HCT116 (cell line): ENCODE measurements around the gene CALM3. TPM values are rescaled to one million over a fixed set of nuclear protein-coding genes. Genes with fewer than 3 reads are reported as not detected.

ENCODE experiments used
- ATAC-seq: fragments of 200-7000 bp; cut with Tn5 transposase; 2 replicates; pipeline ENCODE4 v1.9.1; 2020; ENCODE audit warnings: mild to moderate bottlenecking, moderate library complexity
- BruUV-seq: library from RNA; stranded (reverse); fragments of 400-500 nt; replicated peaks from 2 replicates; lab custom pipeline; 2021; lab: Mats Ljungman, UMichigan
- CTCF ChIA-PET: fragments of 300-600 bp; sonication (Branson Sonifier 250); formaldehyde crosslinking; loops from one replicate; lab custom pipeline; 2021; ENCODE audit warnings: antibody characterized with exemption; lab: Charles Lee
- POLR2A ChIA-PET: fragments of 300-600, 350-600 bp; sonication (Branson Sonifier 250); formaldehyde crosslinking; loops from one replicate; lab custom pipeline; 2021; ENCODE audit warnings: antibody characterized with exemption; lab: Charles Lee
- RAD21 ChIA-PET, 2 experiments: fragments of 300-600 bp; sonication (Branson Sonifier 250); formaldehyde crosslinking; loops; one replicate each; lab custom pipeline; 2023; ENCODE audit warnings: low total read pairs in 2 of 2; ENCODE audit not compliant: uncharacterized antibody in 2 of 2, unreplicated experiment in 2 of 2, low non-redundant PET in 1 of 2; lab: Charles Lee
- DNase-seq: peaks from one replicate; pipeline ENCODE4 v3.0.0-alpha.2; 2010; ENCODE audit warnings: low read depth, low spot score
- H2AFZ ChIP-seq: fragments of 200-600 bp; shearing (Covaris generic), sonication (generic); 2 replicates; pipeline ENCODE4 v1.6.1; 2017; ENCODE audit warnings: low read depth, mixed run types, mixed read lengths, antibody characterized with exemption, low read length; ENCODE audit not compliant: poor library complexity, severe bottlenecking
- H3K27ac ChIP-seq: 2 replicates; pipeline ENCODE4 v1.5.1; 2012; ENCODE audit warnings: low read depth, low read length
- H3K27me3 ChIP-seq: fragments of 200-600 bp; sonication (generic); 2 replicates; pipeline ENCODE4 v1.6.1; 2016; ENCODE audit warnings: mixed run types, low read length, mixed read lengths; ENCODE audit not compliant: insufficient read depth
- H3K36me3 ChIP-seq, 2 experiments: fragments of 200-500 bp in 1 of 2; fragments of 200-600 bp in 1 of 2; sonication (Bioruptor generic) in 1 of 2; sonication (generic) in 1 of 2; 2 replicates each; pipeline versions ENCODE4 v1.5.1 to v1.6.1; 2014 to 2016; ENCODE audit warnings: low read length in 2 of 2, inconsistent platforms in 1 of 2, mixed read lengths in 1 of 2, mixed run types in 1 of 2; ENCODE audit not compliant: insufficient read depth in 2 of 2, control insufficient read depth in 1 of 2
- H3K4me1 ChIP-seq, 2 experiments: fragments of 200-600 bp in 1 of 2; sonication (generic) in 1 of 2; 2 replicates each; pipeline versions ENCODE4 v1.5.1 to v1.6.1; 2012 to 2017; ENCODE audit warnings: low read length in 2 of 2, inconsistent platforms in 1 of 2, mild to moderate bottlenecking in 1 of 2, mixed read lengths in 1 of 2, mixed run types in 1 of 2, moderate library complexity in 1 of 2; ENCODE audit not compliant: insufficient read depth in 2 of 2, control insufficient read depth in 1 of 2
- H3K4me2 ChIP-seq: fragments of 200-600 bp; sonication (generic); 2 replicates; pipeline ENCODE4 v1.6.1; 2017; ENCODE audit warnings: mixed run types, low read length, mixed read lengths
- H3K4me3 ChIP-seq, 2 experiments: fragments of 200-600 bp in 1 of 2; sonication (generic) in 1 of 2; replicated peaks in 1 of 2; 2 replicates each; pipeline ENCODE4 v1.5.1; 2011 to 2016; ENCODE audit warnings: low read length in 2 of 2, control low read depth in 1 of 2, low read depth in 1 of 2, mild to moderate bottlenecking in 1 of 2, mixed read lengths in 1 of 2, mixed run types in 1 of 2
- H3K79me2 ChIP-seq: fragments of 200-600 bp; sonication (generic); 2 replicates; pipeline ENCODE4 v1.6.1; 2017; ENCODE audit warnings: mild to moderate bottlenecking, mixed run types, low read length, moderate library complexity, mixed read lengths; ENCODE audit not compliant: insufficient read depth
- H3K9ac ChIP-seq: fragments of 200-600 bp; sonication (generic); 2 replicates; pipeline ENCODE4 v1.6.1; 2016; ENCODE audit warnings: low read length, mixed read lengths
- H3K9me2 ChIP-seq: fragments of 200-600 bp; sonication (generic), shearing (Covaris generic); 2 replicates; pipeline ENCODE4 v1.6.1; 2017; ENCODE audit warnings: mixed run types, mild to moderate bottlenecking, moderate library complexity; ENCODE audit not compliant: insufficient read depth
- H3K9me3 ChIP-seq, 2 experiments: fragments of 200-500 bp in 1 of 2; fragments of 200-600 bp in 1 of 2; sonication (Bioruptor generic) in 1 of 2; sonication (generic) in 1 of 2; 2 replicates each; pipeline ENCODE4 v1.6.1; 2014 to 2017; ENCODE audit warnings: low read length in 2 of 2, mixed read lengths in 2 of 2, inconsistent platforms in 1 of 2, low read depth in 1 of 2, mild to moderate bottlenecking in 1 of 2, mixed run types in 1 of 2, moderate library complexity in 1 of 2; ENCODE audit not compliant: control insufficient read depth in 1 of 2, insufficient read depth in 1 of 2
- H4K20me1 ChIP-seq: fragments of 200-600 bp; sonication (generic), shearing (Covaris generic); 2 replicates; pipeline ENCODE4 v1.6.1; 2017; ENCODE audit warnings: mixed run types, mild to moderate bottlenecking, moderate library complexity; ENCODE audit not compliant: insufficient read depth
- EZH2 ChIP-seq: fragments of 200-600 bp; sonication (generic); IDR thresholded peaks from 2 replicates; pipeline ENCODE4 v1.6.1; 2017; ENCODE audit warnings: antibody characterized with exemption, mixed run types
- RAD21 ChIP-seq: IDR thresholded peaks from 2 replicates; pipeline ENCODE4 v1.6.1; 2012; ENCODE audit warnings: low read depth, mild to moderate bottlenecking
- TCF7L2 ChIP-seq: IDR thresholded peaks from 2 replicates; pipeline ENCODE4 v1.7.0; 2011; ENCODE audit warnings: borderline replicate concordance, inconsistent platforms; ENCODE audit not compliant: insufficient read depth, insufficient read length; ENCODE audit errors: extremely low read depth
- ZNF274 ChIP-seq: fragments of 200-500 bp; sonication (Bioruptor generic); IDR thresholded peaks from 2 replicates; pipeline ENCODE4 v1.6.1; 2014; ENCODE audit warnings: mild to moderate bottlenecking, low read depth, low read length, inconsistent platforms
- intact Hi-C: fragments of 100-400 bp; cut with micrococcal nuclease; formaldehyde crosslinking; loops from 2 replicates; pipeline ENCODE4 v1.10.0; 2022
- total RNA-seq: library from RNA; stranded (reverse); gene quantifications from one replicate; pipeline ENCODE4 v1.2.1, GENCODE V29; 2021; ENCODE audit not compliant: unreplicated experiment
- TF ChIP-seq, protein P1 (sequence below): IDR thresholded peaks from 2 replicates; pipeline ENCODE4 v1.6.1; 2011; ENCODE audit warnings: mild to moderate bottlenecking, low read length, moderate library complexity; ENCODE audit not compliant: insufficient replicate concordance; ENCODE audit errors: extremely low read depth
- TF ChIP-seq, protein P2 (sequence below), 3 experiments: fragments of 200-600 bp in 1 of 3; sonication (generic) in 1 of 3; IDR thresholded peaks in 2 of 3; conservative IDR thresholded peaks in 1 of 3; 2 replicates each; pipeline ENCODE4 v1.5.1; 2012 to 2017; ENCODE audit warnings: low read depth in 2 of 3, low read length in 2 of 3, antibody characterized with exemption in 1 of 3, borderline replicate concordance in 1 of 3, control low read depth in 1 of 3, mild to moderate bottlenecking in 1 of 3, mixed read lengths in 1 of 3, mixed run types in 1 of 3, moderate library complexity in 1 of 3; ENCODE audit not compliant: insufficient read depth in 1 of 3

Gene CALM3
- total RNA-seq, 1 experiment from 2014 or later: 335 TPM

DNA sequence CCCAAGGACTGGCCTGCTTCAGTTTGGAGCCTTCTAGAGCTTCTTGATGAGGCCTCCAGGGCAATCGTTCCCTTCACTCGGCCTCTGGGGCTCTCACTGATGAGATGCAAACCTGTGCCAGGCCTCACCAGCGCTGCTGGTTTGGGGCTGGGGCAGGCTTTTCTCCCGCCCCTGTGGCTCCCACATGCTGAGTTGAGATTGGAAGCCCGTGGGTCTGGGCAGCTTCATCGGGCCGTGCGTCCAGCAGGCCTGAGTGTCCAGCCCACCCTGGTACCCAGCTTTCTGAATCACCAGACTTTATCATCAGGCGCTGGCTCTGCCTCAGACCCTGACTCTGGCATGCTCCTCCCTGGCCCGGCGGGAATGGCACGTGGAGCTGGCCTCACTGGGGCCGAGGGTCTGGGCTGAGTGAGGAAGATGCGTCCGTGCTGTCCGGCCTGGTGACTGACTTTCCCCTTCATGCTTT, 4.3 kb downstream of the CALM3 start:
- intact Hi-C loops: no loop called here
- ChIA-PET RAD21 (no interaction called here), POLR2A (no interaction called here), CTCF (interaction anchor here (1.0 to 2.4 kb wide), 2 partner anchors 9 to 57 kb away, joined by 3 to 8 read pairs; no protein-coding TSS in a partner anchor)
- peaks cover 36 to 37% of the 10 kb centered on the region in 2 experiments for H3K36me3 ChIP-seq
- no peak overlapping the region for H3K9ac ChIP-seq
- H3K9me3 ChIP-seq: no peaks in the 10 kb centered on the region
- no peak overlapping the region for H2AFZ ChIP-seq
- TF ChIP-seq, protein P1, sequence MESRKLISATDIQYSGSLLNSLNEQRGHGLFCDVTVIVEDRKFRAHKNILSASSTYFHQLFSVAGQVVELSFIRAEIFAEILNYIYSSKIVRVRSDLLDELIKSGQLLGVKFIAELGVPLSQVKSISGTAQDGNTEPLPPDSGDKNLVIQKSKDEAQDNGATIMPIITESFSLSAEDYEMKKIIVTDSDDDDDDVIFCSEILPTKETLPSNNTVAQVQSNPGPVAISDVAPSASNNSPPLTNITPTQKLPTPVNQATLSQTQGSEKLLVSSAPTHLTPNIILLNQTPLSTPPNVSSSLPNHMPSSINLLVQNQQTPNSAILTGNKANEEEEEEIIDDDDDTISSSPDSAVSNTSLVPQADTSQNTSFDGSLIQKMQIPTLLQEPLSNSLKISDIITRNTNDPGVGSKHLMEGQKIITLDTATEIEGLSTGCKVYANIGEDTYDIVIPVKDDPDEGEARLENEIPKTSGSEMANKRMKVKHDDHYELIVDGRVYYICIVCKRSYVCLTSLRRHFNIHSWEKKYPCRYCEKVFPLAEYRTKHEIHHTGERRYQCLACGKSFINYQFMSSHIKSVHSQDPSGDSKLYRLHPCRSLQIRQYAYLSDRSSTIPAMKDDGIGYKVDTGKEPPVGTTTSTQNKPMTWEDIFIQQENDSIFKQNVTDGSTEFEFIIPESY: no peak
- TF ChIP-seq, protein P2, sequence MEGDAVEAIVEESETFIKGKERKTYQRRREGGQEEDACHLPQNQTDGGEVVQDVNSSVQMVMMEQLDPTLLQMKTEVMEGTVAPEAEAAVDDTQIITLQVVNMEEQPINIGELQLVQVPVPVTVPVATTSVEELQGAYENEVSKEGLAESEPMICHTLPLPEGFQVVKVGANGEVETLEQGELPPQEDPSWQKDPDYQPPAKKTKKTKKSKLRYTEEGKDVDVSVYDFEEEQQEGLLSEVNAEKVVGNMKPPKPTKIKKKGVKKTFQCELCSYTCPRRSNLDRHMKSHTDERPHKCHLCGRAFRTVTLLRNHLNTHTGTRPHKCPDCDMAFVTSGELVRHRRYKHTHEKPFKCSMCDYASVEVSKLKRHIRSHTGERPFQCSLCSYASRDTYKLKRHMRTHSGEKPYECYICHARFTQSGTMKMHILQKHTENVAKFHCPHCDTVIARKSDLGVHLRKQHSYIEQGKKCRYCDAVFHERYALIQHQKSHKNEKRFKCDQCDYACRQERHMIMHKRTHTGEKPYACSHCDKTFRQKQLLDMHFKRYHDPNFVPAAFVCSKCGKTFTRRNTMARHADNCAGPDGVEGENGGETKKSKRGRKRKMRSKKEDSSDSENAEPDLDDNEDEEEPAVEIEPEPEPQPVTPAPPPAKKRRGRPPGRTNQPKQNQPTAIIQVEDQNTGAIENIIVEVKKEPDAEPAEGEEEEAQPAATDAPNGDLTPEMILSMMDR (IDR thresholded peaks at IDR 0.05 in 2 of 3, conservative IDR thresholded peaks at IDR 0.05 in 1 of 3; ENCODE audit: borderline replicate concordance in 1 of 3, insufficient read depth in 1 of 3, low read depth in 2 of 3, low read length in 2 of 3): no peak
- no peak for ATAC-seq
- no peak overlapping the region for H3K4me3 ChIP-seq
- H3K27me3 ChIP-seq: no peaks in the 10 kb centered on the region
- H3K4me2 ChIP-seq: no peak overlapping the region
- H3K27ac ChIP-seq: peak overlapping the region; percentile 9; the same call in 1 of the 2 replicates
- peaks cover 14 to 19% of the 10 kb centered on the region in 2 experiments for H3K4me1 ChIP-seq
- peaks cover 63% of the 10 kb centered on the region for H3K79me2 ChIP-seq
- no peaks in the 10 kb centered on the region for H4K20me1 ChIP-seq
- BruUV-seq: no TSS peak
- no peak for DNase-seq
- no peaks in the 10 kb centered on the region for H3K9me2 ChIP-seq

DNA sequence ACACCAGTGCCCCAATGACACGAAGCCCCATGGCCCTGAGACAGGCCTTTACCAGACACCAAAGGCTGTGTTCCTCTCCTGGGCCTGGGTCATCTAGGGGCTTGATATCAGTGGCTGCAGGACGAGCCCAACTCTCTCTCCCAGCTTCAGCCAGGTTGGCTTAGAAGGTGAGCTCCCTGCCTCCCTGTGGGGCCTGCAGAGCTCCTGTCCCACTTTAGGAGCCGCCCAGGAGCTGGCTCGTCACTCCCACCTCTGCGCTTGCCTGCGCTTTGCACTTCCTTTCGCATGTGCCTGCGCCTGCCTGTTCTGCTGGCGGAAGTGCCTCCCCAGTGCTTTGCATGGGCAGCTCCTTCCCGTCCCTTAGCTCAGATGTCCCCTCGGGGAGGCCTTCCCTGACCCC, 4.9 kb downstream of the CALM3 start:
- ATAC-seq: no peak
- Histone ChIP-seq H2AFZ (no peak overlapping the region), H3K9ac (no peak overlapping the region), H3K27me3 (no peaks in the 10 kb centered on the region), H3K79me2 (peaks cover 63% of the 10 kb centered on the region), H3K36me3 (peaks cover 36 to 37% of the 10 kb centered on the region in 2 experiments), H4K20me1 (no peaks in the 10 kb centered on the region), H3K9me3 (no peaks in the 10 kb centered on the region), H3K4me1 (peaks cover 14 to 19% of the 10 kb centered on the region in 2 experiments), H3K4me3 (no peak overlapping the region), H3K9me2 (no peaks in the 10 kb centered on the region), H3K4me2 (no peak overlapping the region), H3K27ac (peak overlapping the region; percentile 9; the same call in 1 of the 2 replicates)
- BruUV-seq: no TSS peak
- POLR2A ChIA-PET: no interaction called here
- CTCF ChIA-PET: interaction anchor here (1.6 to 2.4 kb wide), 2 partner anchors 8 to 11 kb away, joined by 4 to 8 read pairs; no protein-coding TSS in a partner anchor
- DNase-seq: no peak
- TF ChIP-seq EZH2 (no peak), TCF7L2 (no peak), ZNF274 (no peak), RAD21 (no peak)
- RAD21 ChIA-PET: no interaction called here
- intact Hi-C loops: no loop called here
